H1 (cell line): Measurements from ENCODE around the gene SIT1. TPM values are rescaled to one million over a fixed set of nuclear protein-coding genes. Genes with fewer than 3 reads are reported as not detected.

ENCODE experiments used
- CTCF ChIA-PET: fragments of 300-600 bp; sonication (Branson Sonifier 250); formaldehyde crosslinking; loops from one replicate; lab custom pipeline; 2021; ENCODE audit not compliant: partially characterized antibody; lab: Charles Lee
- POLR2A ChIA-PET: fragments of 300-600 bp; sonication (Branson Sonifier 250); formaldehyde crosslinking; loops from one replicate; lab custom pipeline; 2021; ENCODE audit warnings: inconsistent platforms; ENCODE audit not compliant: partially characterized antibody; lab: Charles Lee
- DNase-seq, 2 experiments: peaks; one replicate each; pipeline versions ENCODE4 v3.0.0 to v3.0.0-alpha.2; 2010 to 2022; ENCODE audit warnings: low spot score in 2 of 2, low read depth in 1 of 2, mixed read lengths in 1 of 2
- FAIRE-seq: peaks from 2 replicates; lab custom pipeline; 2011; peaks lifted over from hg19 to GRCh38; lab: Jason Lieb, UNC
- H2AFZ ChIP-seq: 2 replicates; pipeline ENCODE4 v1.8.1; 2012; ENCODE audit warnings: low read length, inconsistent platforms
- H2AK5ac ChIP-seq: 2 replicates; pipeline ENCODE4 v1.6.1; 2013; ENCODE audit warnings: low read depth, low read length
- H2BK120ac ChIP-seq: replicated peaks from 2 replicates; pipeline ENCODE3; 2013; ENCODE audit warnings: low read depth, low read length, inconsistent platforms
- H2BK12ac ChIP-seq: 2 replicates; pipeline ENCODE4 v1.6.1; 2013; ENCODE audit warnings: low read depth, low read length
- H2BK15ac ChIP-seq: 2 replicates; pipeline ENCODE4 v1.6.1; 2013; ENCODE audit warnings: low read length
- H2BK20ac ChIP-seq: 2 replicates; pipeline ENCODE4 v1.6.1; 2013; ENCODE audit warnings: low read length
- H2BK5ac ChIP-seq: 2 replicates; pipeline ENCODE4 v1.6.1; 2013; ENCODE audit warnings: low read depth, low read length
- H3K14ac ChIP-seq: 2 replicates; pipeline ENCODE4 v1.6.1; 2013; ENCODE audit warnings: inconsistent platforms; ENCODE audit not compliant: insufficient read length
- H3K18ac ChIP-seq: 2 replicates; pipeline ENCODE4 v1.6.1; 2013; ENCODE audit warnings: low read length; ENCODE audit errors: extremely low read depth
- H3K23ac ChIP-seq: 2 replicates; pipeline ENCODE4 v1.6.1; 2013; ENCODE audit warnings: inconsistent platforms; ENCODE audit not compliant: insufficient read length
- H3K23me2 ChIP-seq: 2 replicates; pipeline ENCODE4 v1.6.1; 2013; ENCODE audit warnings: low read depth, low read length
- H3K27ac ChIP-seq: 2 replicates; pipeline ENCODE4 v1.6.1; 2011; ENCODE audit warnings: low read depth, low read length, inconsistent platforms
- H3K27me3 ChIP-seq, 4 experiments: replicated peaks in 1 of 4; 1 replicate in 1 of 4; 2 replicates in 3 of 4; pipeline versions ENCODE4 v1.6.1 to v1.8.1; 2011 to 2013; ENCODE audit warnings: low read length in 3 of 4, mild to moderate bottlenecking in 3 of 4, inconsistent platforms in 2 of 4, mixed read lengths in 2 of 4, moderate library complexity in 1 of 4; ENCODE audit not compliant: control insufficient read depth in 3 of 4, insufficient read depth in 3 of 4; ENCODE audit errors: extremely low read depth in 1 of 4
- H3K36me3 ChIP-seq, 4 experiments: 2 replicates each; pipeline versions ENCODE4 v1.6.1 to v1.8.1; 2011 to 2013; ENCODE audit warnings: mild to moderate bottlenecking in 4 of 4, low read length in 3 of 4, moderate library complexity in 2 of 4, control low read depth in 1 of 4, inconsistent platforms in 1 of 4; ENCODE audit not compliant: insufficient read depth in 4 of 4, control insufficient read depth in 2 of 4
- H3K4ac ChIP-seq: replicated peaks from 2 replicates; pipeline ENCODE3; 2013; ENCODE audit warnings: low read length, low read depth, mixed read lengths, inconsistent platforms; ENCODE audit not compliant: insufficient read length
- H3K4me1 ChIP-seq, 4 experiments: replicated peaks in 1 of 4; 1 replicate in 1 of 4; 2 replicates in 3 of 4; pipeline versions ENCODE4 v1.6.1 to v1.8.1; 2011 to 2013; ENCODE audit warnings: low read length in 3 of 4, inconsistent platforms in 2 of 4, mixed read lengths in 1 of 4; ENCODE audit not compliant: insufficient read depth in 4 of 4, control insufficient read depth in 3 of 4
- H3K4me2 ChIP-seq, 2 experiments: 2 replicates each; pipeline versions ENCODE4 v1.6.1 to v1.8.1; 2011 to 2013; ENCODE audit warnings: low read depth in 2 of 2, low read length in 2 of 2, control low read depth in 1 of 2, inconsistent platforms in 1 of 2, mild to moderate bottlenecking in 1 of 2; ENCODE audit not compliant: insufficient read depth in 1 of 2
- H3K4me3 ChIP-seq, 4 experiments: fragments of 200-600, 300-600 bp in 1 of 4; sonication (generic), shearing (Covaris generic), sonication (Bioruptor Twin) in 1 of 4; 2 replicates each; pipeline versions ENCODE4 v1.5.1 to v1.8.1; 2011 to 2016; ENCODE audit warnings: low read length in 4 of 4, low read depth in 3 of 4, control low read depth in 2 of 4, inconsistent platforms in 2 of 4, mild to moderate bottlenecking in 2 of 4, mixed read lengths in 1 of 4, moderate library complexity in 1 of 4; ENCODE audit not compliant: insufficient read depth in 2 of 4; ENCODE audit errors: extremely low read depth in 1 of 4
- H3K56ac ChIP-seq: replicated peaks from 2 replicates; pipeline ENCODE3; 2013; ENCODE audit warnings: low read depth, mild to moderate bottlenecking, mixed read lengths, low read length, inconsistent platforms; ENCODE audit not compliant: insufficient read length
- H3K79me1 ChIP-seq: 2 replicates; pipeline ENCODE4 v1.6.1; 2013; ENCODE audit warnings: low read depth, low read length, control low read depth
- H3K79me2 ChIP-seq, 2 experiments: 2 replicates each; pipeline versions ENCODE4 v1.6.1 to v1.8.1; 2012 to 2013; ENCODE audit warnings: low read length in 2 of 2, mild to moderate bottlenecking in 2 of 2, inconsistent platforms in 1 of 2; ENCODE audit not compliant: insufficient read depth in 2 of 2, control insufficient read depth in 1 of 2
- H3K9ac ChIP-seq, 4 experiments: replicated peaks in 1 of 4; 1 replicate in 1 of 4; 2 replicates in 3 of 4; pipeline versions ENCODE4 v1.6.1 to v1.8.1; 2011 to 2013; ENCODE audit warnings: low read depth in 3 of 4, low read length in 3 of 4, control low read depth in 2 of 4, mild to moderate bottlenecking in 2 of 4, moderate library complexity in 2 of 4, inconsistent platforms in 1 of 4; ENCODE audit errors: extremely low read depth in 1 of 4
- H3K9me3 ChIP-seq, 2 experiments: 2 replicates each; pipeline versions ENCODE4 v1.6.1 to v1.8.1; 2012 to 2013; ENCODE audit warnings: mild to moderate bottlenecking in 2 of 2, moderate library complexity in 2 of 2, control low read depth in 1 of 2, inconsistent platforms in 1 of 2, low read depth in 1 of 2, low read length in 1 of 2, mixed read lengths in 1 of 2; ENCODE audit not compliant: insufficient read depth in 2 of 2
- H4K20me1 ChIP-seq, 2 experiments: replicated peaks in 1 of 2; 2 replicates each; pipeline versions ENCODE3 to v1.8.1; 2011 to 2013; ENCODE audit warnings: inconsistent platforms in 2 of 2, low read length in 2 of 2, mild to moderate bottlenecking in 1 of 2; ENCODE audit not compliant: insufficient read depth in 2 of 2, control insufficient read depth in 1 of 2
- H4K5ac ChIP-seq: 2 replicates; pipeline ENCODE4 v1.6.1; 2013; ENCODE audit warnings: low read length, low read depth, mixed read lengths, inconsistent platforms; ENCODE audit not compliant: insufficient read length
- H4K8ac ChIP-seq: 2 replicates; pipeline ENCODE4 v1.8.0; 2013; ENCODE audit warnings: mild to moderate bottlenecking, moderate library complexity, low read length, inconsistent platforms; ENCODE audit not compliant: insufficient read depth; ENCODE audit errors: extremely low read depth
- H4K91ac ChIP-seq: replicated peaks from 2 replicates; pipeline ENCODE3; 2013; ENCODE audit warnings: low read length, mixed read lengths, inconsistent platforms; ENCODE audit not compliant: insufficient read length
- CHD2 ChIP-seq: IDR thresholded peaks from 2 replicates; pipeline ENCODE4 v1.6.1; 2012; ENCODE audit warnings: low read length, improper control_type of control experiment
- CTBP2 ChIP-seq: IDR thresholded peaks from 2 replicates; pipeline ENCODE4 v1.7.0; 2011; ENCODE audit warnings: borderline replicate concordance, mild to moderate bottlenecking, moderate library complexity, mixed read lengths, low read length; ENCODE audit not compliant: insufficient read depth, insufficient read length
- JUND ChIP-seq: IDR thresholded peaks from 2 replicates; pipeline ENCODE4 v1.6.1; 2011; ENCODE audit warnings: mild to moderate bottlenecking, improper control_type of control experiment, low read length
- NRF1 ChIP-seq: IDR thresholded peaks from 2 replicates; pipeline ENCODE4 v1.6.1; 2011; ENCODE audit warnings: mild to moderate bottlenecking, low read depth, low read length, improper control_type of control experiment
- POU5F1 ChIP-seq: IDR thresholded peaks from 2 replicates; pipeline ENCODE4 v1.6.1; 2011; ENCODE audit warnings: low read depth, mild to moderate bottlenecking, low read length, moderate library complexity
- SAP30 ChIP-seq: fragments of 300-600 bp; sonication (generic); IDR thresholded peaks from 2 replicates; pipeline ENCODE4 v1.7.1; 2012; ENCODE audit warnings: low read length, moderate library complexity, mild to moderate bottlenecking, inconsistent platforms; ENCODE audit not compliant: insufficient read depth, insufficient replicate concordance
- SIRT6 ChIP-seq: IDR thresholded peaks from one replicate; pipeline ENCODE4 v1.7.1; 2012; ENCODE audit warnings: low read length, inconsistent platforms
- TAF7 ChIP-seq: optimal IDR thresholded peaks from 2 replicates; pipeline ENCODE3; 2011; ENCODE audit warnings: low read depth, mild to moderate bottlenecking, inconsistent platforms, low read length, moderate library complexity, borderline replicate concordance
- WGBS, 2 experiments: shearing (Covaris generic) in 1 of 2; methylation state at CpG; one replicate each; pipeline versions ENCODE4 v1.1.6 to v1.1.7; 2013 to 2015; ENCODE audit warnings: low lambda C conversion rate in 2 of 2, mixed read lengths in 2 of 2, inconsistent platforms in 1 of 2, low coverage in 1 of 2, missing lambda C conversion rate in 1 of 2; ENCODE audit not compliant: insufficient replicate concordance in 2 of 2, insufficient coverage in 1 of 2, insufficient read length in 1 of 2; ENCODE audit errors: extremely low coverage in 1 of 2, missing lambda C conversion rate in 1 of 2; 5-methylcytosine and 5-hydroxymethylcytosine counted together
- polyA plus RNA-seq, 7 experiments: library from polyadenylated mRNA; depleted of rRNA in 3 of 7; stranded (reverse) in 5 of 7; unstranded in 2 of 7; fragments of >200 nt in 5 of 7; fragments of 200-250 nt in 2 of 7; gene quantifications; 1 replicate in 5 of 7; 2 replicates in 1 of 7; 4 replicates in 1 of 7; pipeline versions ENCODE4 v1.2.1 to v1.2.3, GENCODE V29; 2011 to 2013; ENCODE audit warnings: missing spikeins in 2 of 7, mixed read lengths in 2 of 7
- total RNA-seq: library from RNA; stranded (reverse); fragmentation: NEBNext Ultra II Directional; extraction: Animal tissue kit (Norgen Biotek cat#: 25700); gene quantifications from 2 replicates; pipeline ENCODE4 v1.2.1, GENCODE V29; 2021
- TF ChIP-seq, protein P1 (sequence below), 3 experiments: IDR thresholded peaks; 1 replicate in 2 of 3; 2 replicates in 1 of 3; pipeline versions ENCODE4 v1.5.1 to v1.6.1; 2011; ENCODE audit warnings: low read length in 3 of 3, mild to moderate bottlenecking in 3 of 3, inconsistent platforms in 2 of 3, low read depth in 1 of 3, moderate library complexity in 1 of 3; ENCODE audit not compliant: insufficient read depth in 1 of 3; ENCODE audit errors: control extremely low read depth in 1 of 3
- TF ChIP-seq, protein P2 (sequence below): IDR thresholded peaks from 2 replicates; pipeline ENCODE4 v1.6.1; 2011; ENCODE audit warnings: low read length, improper control_type of control experiment

SIT1 gene
- total and polyA plus RNA-seq, 2 of the 8 experiments (the other 6 are each of a cell fraction or from before 2014, with no cell fraction given), result 8.2 to 12.8 TPM

DNA sequence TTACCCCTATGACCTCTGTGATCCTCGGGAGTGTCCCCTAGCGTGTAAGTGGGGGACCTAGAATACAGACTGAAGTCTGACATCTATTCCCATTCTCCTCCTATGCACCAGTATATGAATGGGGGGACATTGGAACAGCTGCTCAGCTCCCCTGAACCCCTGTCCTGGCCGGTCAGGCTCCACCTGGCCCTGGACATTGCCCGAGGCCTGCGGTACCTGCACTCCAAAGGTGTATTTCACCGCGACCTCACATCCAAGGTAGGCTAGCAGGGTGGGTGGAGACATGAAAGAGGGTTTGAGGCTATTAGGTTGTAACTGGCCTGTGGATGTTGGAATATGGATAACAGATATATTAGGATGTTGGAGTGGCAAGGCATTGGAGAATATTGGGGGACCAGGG, 44.0 kb downstream of the SIT1 start:
- Histone ChIP-seq H2AK5ac (no peak overlapping the region), H3K4me1 (peaks cover 0 to 3% (median under 1%) of the 10 kb centered on the region in 4 experiments; a peak in 4 of 7 replicates), H3K79me1 (no peaks in the 10 kb centered on the region; the same call in 1 of the 2 replicates), H3K4me3 (no peak overlapping the region), H3K9me3 (no peaks in the 10 kb centered on the region), H3K27ac (no peak overlapping the region), H3K4me2 (peak overlapping the region; percentile 66 to 98; a peak in 2 of 4 replicates), H4K5ac (no peak overlapping the region), H3K4ac (no peak overlapping the region), H3K9ac (no peak overlapping the region), H4K8ac (no peak overlapping the region), H2BK12ac (no peak overlapping the region), H4K91ac (no peak overlapping the region)
- TF ChIP-seq POU5F1, result no peak
- TF ChIP-seq NRF1, result no peak
- TF ChIP-seq CHD2, result no peak
- no peak for TF ChIP-seq SIRT6
- TF ChIP-seq, protein P1, sequence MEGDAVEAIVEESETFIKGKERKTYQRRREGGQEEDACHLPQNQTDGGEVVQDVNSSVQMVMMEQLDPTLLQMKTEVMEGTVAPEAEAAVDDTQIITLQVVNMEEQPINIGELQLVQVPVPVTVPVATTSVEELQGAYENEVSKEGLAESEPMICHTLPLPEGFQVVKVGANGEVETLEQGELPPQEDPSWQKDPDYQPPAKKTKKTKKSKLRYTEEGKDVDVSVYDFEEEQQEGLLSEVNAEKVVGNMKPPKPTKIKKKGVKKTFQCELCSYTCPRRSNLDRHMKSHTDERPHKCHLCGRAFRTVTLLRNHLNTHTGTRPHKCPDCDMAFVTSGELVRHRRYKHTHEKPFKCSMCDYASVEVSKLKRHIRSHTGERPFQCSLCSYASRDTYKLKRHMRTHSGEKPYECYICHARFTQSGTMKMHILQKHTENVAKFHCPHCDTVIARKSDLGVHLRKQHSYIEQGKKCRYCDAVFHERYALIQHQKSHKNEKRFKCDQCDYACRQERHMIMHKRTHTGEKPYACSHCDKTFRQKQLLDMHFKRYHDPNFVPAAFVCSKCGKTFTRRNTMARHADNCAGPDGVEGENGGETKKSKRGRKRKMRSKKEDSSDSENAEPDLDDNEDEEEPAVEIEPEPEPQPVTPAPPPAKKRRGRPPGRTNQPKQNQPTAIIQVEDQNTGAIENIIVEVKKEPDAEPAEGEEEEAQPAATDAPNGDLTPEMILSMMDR (IDR thresholded peaks at IDR 0.05; ENCODE audit: control extremely low read depth in 1 of 3, insufficient read depth in 1 of 3, low read depth in 1 of 3, low read length in 3 of 3), result no peak
- TF ChIP-seq, protein P2, sequence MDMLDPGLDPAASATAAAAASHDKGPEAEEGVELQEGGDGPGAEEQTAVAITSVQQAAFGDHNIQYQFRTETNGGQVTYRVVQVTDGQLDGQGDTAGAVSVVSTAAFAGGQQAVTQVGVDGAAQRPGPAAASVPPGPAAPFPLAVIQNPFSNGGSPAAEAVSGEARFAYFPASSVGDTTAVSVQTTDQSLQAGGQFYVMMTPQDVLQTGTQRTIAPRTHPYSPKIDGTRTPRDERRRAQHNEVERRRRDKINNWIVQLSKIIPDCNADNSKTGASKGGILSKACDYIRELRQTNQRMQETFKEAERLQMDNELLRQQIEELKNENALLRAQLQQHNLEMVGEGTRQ, result no peak
- no peak for TF ChIP-seq CTBP2
- TF ChIP-seq TAF7, result no peak
- no peak for TF ChIP-seq JUND
- no peak for TF ChIP-seq SAP30
- TF ChIP-seq, all 59 proteins: peak for 0
- CTCF ChIA-PET, result interaction anchor here (1.1 kb wide), 1 partner anchor 10 kb away, joined by 6 read pairs; no protein-coding TSS in a partner anchor
- Histone ChIP-seq H3K79me2 (peaks cover 0 to 2% of the 10 kb centered on the region in 2 experiments; a peak in 1 of 4 replicates), H3K56ac (no peak overlapping the region), H2BK20ac (no peak overlapping the region), H3K36me3 (peaks cover 3 to 12% (median 9%) of the 10 kb centered on the region in 4 experiments; a peak in 5 of 8 replicates), H2AFZ (no peak overlapping the region), H3K18ac (no peak overlapping the region), H3K23me2 (peaks cover 13% of the 10 kb centered on the region), H2BK15ac (no peak overlapping the region), H2BK5ac (no peak overlapping the region), H2BK120ac (no peak overlapping the region), H3K27me3 (no peaks in the 10 kb centered on the region), H3K23ac (no peak overlapping the region), H4K20me1 (peaks cover 0 to 15% of the 10 kb centered on the region in 2 experiments), H3K14ac (no peak overlapping the region)
- WGBS, 2 experiments, result 94% methylated on average over 7 of the region's 7 CpGs; no CpG with 5 or more reads in 1 of the 2 experiments
- DNase-seq, result no peak
- no peak for FAIRE-seq
- POLR2A ChIA-PET, result interaction anchor here (1.1 to 1.4 kb wide), 2 partner anchors 9 to 191 kb away, joined by 3 to 6 read pairs; no protein-coding TSS in a partner anchor
